OCI-LY7 (cell line): ENCODE results near the gene PPFIA3.

Source experiments
- CTCF ChIP-seq: fragments of 200-600 bp; sonication (generic); conservative IDR thresholded peaks from 2 replicates; pipeline ENCODE4 v1.5.1; 2014; ENCODE audit warnings: mild to moderate bottlenecking, antibody characterized with exemption, low read length, moderate library complexity, mixed read lengths
- EZH2phosphoT487 ChIP-seq: fragments of 200-600 bp; sonication (generic); IDR thresholded peaks from 2 replicates; pipeline ENCODE4 v1.6.1; 2018; ENCODE audit warnings: low read depth, borderline replicate concordance, mild to moderate bottlenecking, mixed run types, antibody characterized with exemption, low read length, moderate library complexity, mixed read lengths

- no peak for TF ChIP-seq CTCF
- TF ChIP-seq EZH2phosphoT487: no peak
These were observed 28.8 kb downstream of the PPFIA3 start for GRCh38 chr19:49148044-49148682.
